ENCODE results near the gene SGTA.

Gene SGTA

DNA sequence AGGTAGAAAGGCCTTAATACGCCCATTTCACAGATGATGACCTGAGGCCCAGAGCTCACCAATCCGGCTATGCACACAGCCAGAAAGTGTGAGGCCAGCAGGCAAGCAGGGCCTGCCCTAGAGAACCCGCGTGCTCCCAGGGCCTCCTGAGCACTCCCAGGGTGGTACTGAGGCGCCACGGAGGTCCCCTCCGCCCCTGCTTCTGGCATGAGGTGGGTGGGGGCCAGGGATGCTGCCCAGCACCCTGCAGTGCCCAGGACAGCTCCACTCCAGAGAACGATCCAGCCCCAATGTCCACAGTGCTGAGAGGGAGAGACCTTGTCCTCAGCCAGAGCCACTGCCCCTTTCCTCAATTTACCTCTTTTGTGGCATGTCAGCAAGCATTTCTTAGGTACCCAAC, 13.9 kb downstream of the SGTA start:
- no peak for DNase-seq (ENCODE audit: low spot score)

DNA sequence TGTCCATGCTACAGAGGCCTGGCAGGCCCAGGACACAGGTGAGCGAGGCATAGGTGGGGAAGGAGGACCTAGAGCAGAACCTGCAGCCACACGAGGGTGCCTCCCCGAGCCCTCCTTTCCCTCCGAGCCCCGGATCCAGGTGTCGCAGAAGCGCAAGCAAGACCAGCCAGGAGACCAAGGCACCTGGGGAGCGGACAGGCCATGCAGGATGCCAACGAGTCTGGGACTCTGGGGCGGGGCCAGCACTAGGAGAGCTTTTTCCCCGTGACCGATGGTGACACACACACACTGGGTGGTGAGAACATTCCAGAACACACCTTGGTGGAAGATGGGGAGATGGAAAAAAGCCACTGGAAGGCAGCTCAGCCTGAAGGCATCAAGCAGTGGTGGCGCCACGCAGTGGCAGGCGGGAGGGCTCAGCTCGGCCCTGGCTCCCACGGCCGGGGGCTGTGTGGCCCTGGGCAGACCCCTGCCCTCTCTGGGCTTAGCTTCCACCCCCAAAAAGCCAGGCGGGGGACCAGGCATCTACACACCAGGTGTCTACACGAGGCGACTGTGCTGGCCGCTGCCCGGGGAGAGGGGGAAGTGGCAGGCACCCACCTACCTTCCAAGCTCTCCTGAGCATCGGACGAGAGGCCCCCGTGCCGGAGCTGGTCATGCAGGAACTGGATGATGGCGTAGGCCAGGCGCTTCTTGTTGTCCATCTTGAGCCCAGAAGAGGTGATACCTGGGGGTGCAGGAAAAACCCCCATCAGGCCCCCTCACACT, 14.5 kb downstream of the SGTA start:
- DNase-seq (ENCODE audit: low spot score) = peak; percentile 10

DNA sequence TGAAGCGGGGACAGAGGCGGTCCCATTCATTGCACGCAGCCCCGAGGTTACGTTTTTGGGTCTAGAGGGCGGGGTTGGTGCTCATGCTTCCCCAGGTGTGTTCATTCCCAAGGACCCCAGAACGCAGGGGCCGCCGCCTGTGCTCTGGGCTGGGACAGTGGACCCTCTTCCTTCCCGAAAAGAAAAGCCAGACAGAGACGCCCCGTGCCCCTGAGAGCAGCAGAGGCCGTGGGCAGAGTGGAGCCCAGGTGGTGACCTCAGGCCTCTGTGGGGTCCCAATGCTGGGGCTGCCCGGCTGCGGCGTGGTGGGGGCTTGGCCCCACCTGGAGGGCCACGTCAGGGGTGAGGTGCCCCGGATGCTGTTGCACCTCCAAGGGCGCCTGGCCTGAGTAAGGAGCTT, 15.4 kb downstream of the SGTA start:
- DNase-seq (ENCODE audit: low spot score) = no peak

DNA sequence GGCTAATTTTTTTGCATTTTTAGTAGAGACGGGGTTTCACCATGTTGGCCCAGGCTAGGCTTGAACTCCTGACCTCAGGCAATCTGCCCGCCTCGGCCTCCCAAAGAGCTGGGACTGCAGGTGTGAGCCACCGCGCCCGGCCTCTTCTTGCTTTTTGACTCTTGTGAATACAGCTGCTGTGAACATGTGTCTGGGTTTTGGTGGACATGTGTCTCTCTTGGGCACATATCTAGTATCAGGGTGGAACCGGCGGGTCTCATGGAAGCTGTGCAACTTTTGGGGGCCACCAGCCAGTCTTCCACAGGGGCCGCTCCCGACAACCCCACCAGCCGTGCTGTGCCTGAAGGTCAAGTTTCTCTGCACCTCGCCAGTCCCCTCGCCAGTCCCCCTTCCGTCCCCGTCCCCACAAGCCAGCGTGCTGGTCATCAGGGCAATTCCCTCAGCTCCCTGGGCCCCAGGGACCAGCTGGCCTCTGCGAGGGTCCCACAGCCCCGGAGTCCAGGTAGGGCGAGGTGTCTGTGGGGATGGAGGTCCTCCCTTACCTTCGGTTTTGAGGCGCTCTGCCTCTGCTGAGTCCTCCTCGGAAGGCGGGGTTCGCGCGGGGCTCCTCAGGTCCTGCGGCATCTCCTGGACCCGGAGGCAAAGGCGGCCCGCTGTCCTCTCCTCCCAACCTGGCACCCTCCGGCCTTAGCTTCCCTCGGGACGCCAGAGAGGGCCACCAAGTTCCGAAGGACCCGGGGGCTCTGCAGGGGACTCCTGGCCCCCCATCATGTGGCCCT, 16.3 kb downstream of the SGTA start:
- no peak for DNase-seq (ENCODE audit: low spot score)

DNA sequence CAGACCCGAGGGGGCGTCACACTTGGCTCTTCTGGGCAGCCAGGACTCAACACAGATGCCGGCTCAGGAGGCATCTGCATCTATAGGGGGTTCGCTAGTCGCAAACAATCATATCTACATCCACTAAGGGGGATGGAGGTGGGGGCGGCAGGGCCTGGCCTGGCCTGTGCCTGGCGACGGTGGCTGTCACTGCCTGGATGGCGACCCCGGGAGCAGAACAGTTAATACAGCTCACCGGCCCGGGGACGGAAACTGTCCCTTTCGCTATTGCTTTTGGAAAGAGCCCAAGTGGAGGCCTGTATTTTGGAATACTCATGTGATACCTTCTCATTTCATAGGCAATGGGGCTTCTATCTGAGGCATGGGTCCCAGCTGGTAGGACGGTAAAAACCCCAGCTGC, 17.7 kb downstream of the SGTA start:
- DNase-seq (ENCODE audit: low spot score) = no peak

DNA sequence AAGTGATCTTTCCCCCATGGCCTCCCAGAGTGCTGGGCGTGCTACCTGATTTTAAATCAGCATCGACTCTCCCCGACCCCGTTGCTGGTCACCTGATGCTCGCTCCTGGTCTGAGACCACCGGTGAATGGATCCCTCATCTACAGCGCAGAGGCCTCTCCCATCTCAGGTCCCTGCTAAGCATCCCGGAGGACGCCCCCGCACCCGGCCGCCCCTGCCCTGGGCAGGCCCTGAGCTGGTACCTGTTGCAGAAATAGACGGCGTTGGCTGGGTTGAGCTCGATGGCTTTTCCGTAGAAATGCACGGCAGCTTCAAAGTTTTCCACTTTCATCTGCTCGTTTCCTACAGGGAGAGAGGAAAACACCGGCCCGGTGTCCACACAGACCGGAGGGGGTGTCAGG, 18.1 kb downstream of the SGTA start:
- DNase-seq (ENCODE audit: low spot score) = no peak

DNA sequence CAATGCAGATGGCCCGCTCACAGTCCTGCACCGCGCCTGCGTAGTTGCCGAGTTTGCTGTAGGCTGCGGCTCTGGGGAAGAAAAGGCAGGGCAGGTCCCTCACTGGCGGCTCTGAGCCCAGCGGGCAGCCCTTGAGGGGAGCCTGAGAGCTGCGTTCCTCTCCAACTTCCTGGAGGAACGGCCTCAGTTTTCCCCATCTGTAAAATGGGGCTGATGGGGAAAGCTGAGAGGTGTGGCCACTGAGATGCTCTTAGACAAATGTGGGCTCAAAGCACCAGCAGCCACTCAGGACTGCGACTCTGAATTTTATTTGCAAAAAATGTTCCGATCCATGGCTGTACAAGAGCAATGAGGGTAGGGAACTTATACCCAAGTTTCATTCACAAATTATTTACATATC, 19.4 kb downstream of the SGTA start:
- no peak for DNase-seq (ENCODE audit: low spot score)

DNA sequence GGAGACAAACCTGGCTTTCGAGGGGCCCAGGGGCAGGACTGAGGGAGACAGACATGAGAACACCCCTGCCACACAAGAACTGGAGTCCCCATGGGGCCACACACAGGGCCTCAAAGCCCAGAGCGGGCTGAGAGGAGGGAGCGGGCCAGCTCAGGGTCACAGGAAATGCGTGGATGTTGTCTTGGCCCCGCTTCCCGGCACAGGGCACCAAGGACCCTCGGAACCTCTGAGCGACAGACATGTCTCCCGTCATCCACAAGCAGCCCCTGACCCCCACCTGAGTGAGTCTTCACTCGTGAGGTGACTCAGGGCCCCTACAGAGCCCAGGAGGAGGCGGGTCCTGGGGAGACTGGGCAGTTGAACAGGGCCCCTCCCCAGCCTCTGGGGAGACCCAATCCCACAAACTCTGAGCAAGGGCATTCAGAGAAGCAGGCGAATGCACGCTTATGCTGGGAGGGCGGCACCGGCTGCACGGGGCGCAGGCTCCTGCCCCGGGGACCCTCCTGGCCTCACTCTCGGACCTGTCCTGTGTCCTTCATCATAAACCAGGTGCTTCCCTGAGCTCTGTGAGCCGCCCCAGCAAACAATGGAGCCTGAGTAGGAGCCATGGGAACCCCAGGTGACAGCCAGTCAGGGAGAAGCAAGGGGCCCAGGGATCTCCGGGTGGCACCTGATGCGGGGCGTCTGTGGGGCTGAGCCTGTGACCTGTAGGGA, 20.1 kb downstream of the SGTA start:
- DNase-seq (ENCODE audit: low spot score) = no peak

DNA sequence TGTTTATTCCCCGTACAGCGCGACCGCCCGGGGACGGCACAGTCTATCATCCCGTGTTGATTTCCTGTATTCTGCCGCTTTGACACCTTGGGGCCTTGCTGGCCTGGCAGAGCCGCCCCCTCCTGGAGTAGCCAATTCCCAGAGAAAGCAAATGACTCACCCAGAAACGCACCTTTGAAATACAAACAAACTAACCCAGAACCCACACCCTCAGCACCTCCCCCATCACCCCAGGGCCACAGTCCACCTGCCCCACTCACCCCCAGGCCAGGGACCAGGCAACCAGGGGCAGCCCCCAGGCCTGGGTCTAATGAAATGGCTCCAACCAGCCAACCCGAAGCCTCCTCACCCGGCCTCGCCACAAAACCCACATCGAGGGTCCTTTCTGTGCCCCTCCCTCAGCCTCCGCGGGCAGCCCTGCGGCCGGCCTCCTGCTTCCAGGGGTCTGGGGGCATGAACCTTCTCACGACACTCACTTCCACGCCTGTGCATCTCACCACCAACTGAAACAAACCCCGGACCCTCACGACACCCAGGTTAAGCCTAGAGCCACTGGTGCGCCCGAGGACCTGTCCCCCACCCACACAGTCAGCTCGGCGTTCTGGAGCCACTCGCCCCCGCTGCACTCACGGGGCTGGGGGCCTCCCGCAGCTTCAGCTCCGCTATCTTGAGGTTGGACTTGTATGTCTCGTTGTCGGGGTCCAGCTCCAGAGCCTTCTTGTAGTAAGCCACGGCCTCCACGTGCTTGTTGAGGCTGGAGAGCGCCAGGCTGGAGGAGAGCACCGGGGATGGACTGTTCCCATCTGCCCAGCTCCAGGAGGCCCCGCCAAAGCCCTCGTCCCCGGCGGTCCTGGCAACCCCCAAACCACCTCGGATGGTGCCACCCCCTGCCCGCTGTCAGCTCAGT, 20.9 kb downstream of the SGTA start:
- DNase-seq (ENCODE audit: low spot score) = no peak

DNA sequence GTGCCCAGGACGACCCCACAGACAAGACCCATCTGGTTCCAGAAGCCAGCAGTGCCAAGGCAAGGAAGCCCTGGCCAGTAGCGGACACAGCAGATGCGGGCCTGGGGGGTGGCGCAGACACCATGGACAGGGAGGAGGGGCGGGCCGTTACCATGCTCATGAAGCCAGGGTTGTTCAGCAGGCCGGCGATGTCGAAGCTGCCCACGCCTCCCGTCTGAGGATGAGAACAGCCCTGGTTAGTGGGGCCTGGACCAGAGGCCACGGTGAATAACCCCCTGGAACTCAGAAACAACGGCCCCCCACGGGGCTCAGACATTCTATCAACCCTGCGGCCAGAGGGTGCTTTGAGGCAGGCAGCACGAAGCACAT, 21.8 kb downstream of the SGTA start:
- DNase-seq (ENCODE audit: low spot score) = no peak

DNA sequence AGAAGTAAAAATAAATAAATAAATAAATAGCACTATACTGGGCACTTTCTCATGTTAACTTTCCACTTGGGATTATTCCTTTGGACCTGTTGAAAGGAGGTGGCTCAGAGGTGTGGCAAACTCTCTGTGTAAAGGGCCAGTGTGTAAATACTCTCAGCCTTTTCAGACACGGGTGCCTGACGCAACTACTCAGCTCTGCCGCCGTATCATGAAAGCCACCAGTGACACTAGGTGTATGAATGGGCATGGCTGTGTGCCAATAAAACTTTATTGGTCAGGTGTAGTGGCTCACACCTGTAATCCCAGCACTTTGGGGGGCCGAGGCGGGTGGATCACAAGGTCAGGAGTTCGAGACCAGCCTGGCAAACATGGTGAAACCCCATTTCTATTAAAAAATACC, 23.1 kb downstream of the SGTA start:
- no peak for DNase-seq (ENCODE audit: low spot score)

DNA sequence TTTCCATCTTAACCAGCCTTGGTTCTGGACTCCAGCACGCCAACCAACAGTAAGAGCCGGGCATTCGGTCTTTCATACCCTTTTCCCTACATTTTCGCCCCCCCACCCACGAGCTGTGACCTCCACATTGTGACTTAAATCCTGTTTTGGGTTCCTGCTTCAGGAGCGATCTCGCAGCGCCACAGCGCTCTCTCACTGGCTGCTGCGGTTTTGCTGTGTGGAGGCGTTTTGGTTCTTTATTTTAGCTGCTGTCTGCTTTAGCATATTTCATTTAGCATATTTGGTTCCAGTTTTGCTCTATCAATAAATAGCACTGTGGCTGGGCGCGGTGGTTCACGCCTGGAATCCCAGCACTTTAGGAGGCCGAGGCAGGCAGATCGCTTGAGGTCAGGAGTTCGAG, 23.7 kb downstream of the SGTA start:
- no peak for DNase-seq (ENCODE audit: low spot score)

DNA sequence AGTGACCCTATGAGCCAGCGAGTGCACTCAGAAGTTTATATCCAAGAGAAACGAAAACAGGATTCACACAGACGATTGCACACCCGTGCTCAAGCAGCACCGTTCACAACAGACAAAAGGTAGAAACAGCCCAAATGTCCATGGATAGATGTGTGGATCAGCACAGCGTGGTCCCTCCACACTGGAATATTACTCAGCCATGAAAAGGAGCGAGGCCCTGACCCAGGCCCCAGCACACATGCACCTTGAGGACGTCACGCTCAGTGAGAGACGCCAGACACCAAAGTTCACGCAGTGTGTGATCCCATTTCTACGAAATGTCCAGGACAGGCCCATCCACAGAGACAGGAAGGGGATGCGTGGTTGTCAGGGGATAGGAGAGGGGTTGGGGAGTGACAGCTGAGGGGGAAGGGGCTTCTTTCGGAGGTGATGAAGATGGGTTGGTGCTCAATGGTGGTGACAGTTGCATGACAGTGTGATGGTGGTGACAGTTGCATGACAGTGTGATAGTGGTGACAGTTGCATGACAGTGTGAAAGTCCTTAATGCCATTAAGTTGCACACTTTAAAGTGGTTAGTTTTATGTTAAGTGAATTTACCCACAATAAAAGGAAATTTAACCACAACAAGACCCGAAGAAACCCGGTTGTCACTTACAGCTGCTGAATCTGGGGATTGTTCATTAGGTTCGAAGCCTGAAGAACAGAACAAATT, 24.3 kb downstream of the SGTA start:
- no peak for DNase-seq (ENCODE audit: low spot score)

DNA sequence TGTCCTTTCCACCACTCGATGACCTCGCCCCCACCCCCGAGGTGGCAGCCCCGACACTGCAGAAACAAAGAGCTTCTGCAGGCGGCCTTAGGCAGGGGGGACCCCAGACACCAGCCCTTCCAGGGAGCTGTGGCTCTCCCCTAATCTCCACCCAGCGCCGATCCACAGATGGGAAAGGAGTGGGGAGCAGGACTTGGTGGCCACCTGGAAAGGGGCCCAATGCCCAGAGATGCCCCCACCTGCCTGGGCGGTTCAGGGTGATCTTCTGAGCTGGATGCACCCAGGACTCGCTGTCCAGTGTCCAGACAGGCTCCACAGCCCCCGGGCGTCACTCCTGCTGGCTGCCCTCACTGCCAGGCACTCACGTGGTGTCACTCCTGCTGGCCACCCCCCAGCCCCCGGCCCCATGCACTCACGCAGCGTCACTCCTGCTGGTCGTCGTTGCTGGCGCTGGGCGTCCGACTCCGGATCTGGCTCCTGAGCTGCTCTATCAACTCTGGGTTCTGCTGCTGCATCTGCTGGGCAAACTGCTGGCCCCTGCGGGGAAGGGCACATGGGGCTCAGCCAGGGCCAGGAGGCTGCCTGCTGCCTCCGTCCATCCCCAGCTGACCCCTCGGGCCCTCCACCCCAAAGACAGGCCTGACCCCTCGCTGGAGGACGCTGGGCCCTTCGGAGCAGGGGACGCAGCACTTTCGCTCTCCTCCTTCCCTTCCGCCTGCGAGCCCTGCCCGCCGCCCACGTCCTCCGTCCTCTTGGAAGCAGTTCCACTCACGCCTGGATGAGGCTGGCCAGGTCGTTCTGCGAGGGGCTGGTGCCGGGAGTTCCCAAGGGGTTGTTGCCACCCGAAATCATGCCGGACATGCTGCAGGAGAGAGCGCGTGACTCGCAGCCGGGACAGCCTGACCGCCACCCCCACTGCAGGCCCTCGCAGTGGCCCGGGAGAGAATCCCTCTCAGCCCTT, 25.9 kb downstream of the SGTA start:
- DNase-seq (ENCODE audit: low spot score) = no peak

DNA sequence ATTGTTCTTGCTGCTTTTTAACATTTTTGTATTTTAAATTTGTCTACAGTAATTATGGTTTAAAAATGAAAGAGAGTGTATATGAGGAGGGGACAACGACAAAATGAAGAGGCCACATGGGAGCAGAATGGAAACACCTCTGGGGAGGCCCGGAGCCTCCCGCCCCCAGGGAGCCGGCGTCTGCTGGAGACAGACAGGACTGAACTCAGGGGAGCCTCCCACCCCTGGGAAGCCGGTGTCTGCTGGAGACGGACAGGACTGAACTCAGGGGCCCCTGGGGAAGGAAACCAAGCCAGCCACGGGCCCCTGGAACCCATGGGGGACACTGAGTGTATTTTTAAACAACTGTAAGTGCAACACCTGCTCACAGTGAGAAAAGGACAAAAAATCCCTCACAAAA, 26.6 kb downstream of the SGTA start:
- DNase-seq (ENCODE audit: low spot score) = no peak

DNA sequence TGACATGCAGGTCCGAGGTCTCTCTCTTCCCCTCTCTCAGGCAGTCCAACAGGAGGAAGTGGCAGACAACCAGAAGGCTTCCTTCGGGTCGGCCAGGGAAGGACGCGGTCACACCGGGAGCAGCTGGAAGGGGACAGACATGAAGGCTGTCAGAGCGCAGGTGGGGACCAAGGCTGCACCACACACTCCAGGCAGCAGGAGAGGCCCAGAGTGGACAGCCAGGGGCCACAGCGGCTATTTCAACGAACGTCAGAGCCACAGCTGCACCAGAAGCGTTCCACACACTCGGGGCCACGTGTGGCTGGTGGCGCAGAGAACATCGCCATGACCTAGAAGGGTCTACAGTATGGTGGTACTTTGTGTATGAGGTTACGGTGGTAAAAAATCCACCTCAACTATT, 27.3 kb downstream of the SGTA start:
- no peak for DNase-seq (ENCODE audit: low spot score)

DNA sequence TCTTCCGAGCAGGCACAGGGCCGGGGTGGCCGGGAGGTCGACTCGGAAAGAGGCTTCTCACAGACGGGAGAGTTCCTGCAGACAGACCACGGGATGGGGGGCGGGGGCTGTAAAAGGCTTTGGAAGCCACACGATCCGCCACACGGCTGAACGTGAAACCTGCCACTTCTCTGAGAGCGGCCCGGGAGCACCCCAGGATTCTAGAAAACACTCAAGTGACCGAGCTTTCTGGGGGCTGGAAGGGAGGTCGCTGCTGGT, 27.7 kb downstream of the SGTA start:
- DNase-seq (ENCODE audit: low spot score) = no peak

DNA sequence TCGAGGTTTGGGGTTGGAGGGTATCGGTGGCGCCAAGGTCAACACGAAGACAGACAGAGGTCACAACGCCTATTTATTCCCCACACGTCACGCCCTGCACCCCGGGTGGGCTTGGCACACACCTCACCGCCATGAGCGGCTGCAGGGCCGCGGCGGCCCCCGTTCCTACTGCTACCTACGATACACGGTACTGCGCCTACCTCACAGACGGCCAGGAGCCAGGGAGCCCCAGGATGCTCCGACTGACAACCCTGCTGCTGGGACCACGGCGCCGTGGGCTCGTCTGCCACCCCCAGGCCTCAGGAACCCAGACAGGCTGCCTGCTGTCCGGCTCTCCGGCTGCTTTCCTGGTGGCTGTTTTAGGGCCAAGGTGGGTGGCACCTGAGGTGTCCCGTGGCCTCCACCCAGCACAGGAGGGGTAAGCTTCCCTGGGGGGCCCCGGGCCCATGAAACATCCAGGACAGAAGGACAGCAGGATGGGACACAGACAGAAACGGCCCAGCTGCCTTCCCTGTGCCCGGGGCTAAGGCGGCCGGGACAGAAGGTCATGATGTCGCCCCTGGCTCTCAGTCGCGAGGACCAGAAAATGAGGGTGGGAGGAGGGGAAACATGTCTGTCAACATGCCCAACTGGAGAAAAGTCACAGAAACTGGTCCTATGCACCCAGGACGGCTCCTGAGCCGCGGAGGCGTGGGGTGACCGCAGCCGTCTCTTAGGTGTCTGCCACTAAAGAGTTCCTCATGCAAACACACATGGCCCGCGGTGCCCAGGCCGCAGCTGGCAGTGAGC, 28.2 kb downstream of the SGTA start:
- no peak for DNase-seq (ENCODE audit: low spot score)

DNA sequence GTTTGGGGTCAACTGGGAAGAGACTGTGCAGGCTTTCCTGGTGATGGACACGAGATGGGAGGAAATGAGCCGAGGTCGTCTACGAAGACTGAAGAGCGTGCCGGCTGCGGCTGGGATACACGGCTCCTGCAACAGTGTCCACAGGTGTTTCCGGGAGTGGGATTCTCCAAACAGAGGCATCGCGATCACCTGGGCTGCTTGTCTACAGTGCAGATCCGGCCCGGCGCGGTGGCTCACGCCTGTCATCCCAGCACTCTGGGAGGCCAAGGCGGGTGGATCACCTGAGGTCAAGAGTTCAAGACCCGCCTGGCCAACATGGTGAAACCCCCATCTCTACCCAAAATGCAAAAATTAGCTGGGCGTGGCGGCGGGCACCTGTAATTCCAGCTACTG, 31.6 kb downstream of the SGTA start:
- no peak for DNase-seq (ENCODE audit: low spot score)

Measured in kidney tubule cell (primary cell).